Tibial nerve (tissue), 3 donors: Measurements from ENCODE around the gene TTC23.

Source experiments
- POLR2A ChIP-seq, 2 donors: fragments of 450-650 bp; IDR thresholded peaks; one replicate each; pipeline ENCODE4 v1.6.1; 2017; ENCODE audit warnings: antibody characterized with exemption in 2 of 2, mild to moderate bottlenecking in 2 of 2, moderate library complexity in 2 of 2
- TF ChIP-seq, protein P1 (sequence below), 5 experiments: fragments of 200-600 bp in 3 of 5; fragments of 450-650 bp in 2 of 5; sonication (generic) in 3 of 5; IDR thresholded peaks; one replicate each; pipeline ENCODE4 v1.5.1; 2016 to 2019; ENCODE audit warnings: antibody characterized with exemption in 5 of 5, mild to moderate bottlenecking in 3 of 5, moderate library complexity in 2 of 5

DNA sequence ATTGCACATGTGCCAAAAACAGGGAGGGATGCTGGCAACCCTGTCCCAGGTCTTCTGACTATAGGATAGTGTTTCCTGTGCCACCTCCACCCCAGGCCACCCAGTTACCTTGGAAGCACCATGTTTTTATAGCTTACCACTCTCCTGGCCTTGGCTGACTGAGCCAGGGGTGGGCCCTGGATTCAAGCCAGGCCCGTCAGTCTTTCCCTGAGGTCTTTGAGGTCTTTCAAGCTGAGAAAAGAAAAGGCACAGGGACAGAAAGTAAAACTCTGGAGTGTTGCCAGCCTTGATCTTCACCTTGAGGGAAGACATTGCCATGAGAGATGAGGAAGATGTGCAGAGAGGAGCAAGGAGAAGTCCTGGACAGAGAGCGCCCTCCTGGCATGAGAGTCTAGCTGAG is 98.2 kb downstream of the TTC23 start:
- TF ChIP-seq, protein P1, sequence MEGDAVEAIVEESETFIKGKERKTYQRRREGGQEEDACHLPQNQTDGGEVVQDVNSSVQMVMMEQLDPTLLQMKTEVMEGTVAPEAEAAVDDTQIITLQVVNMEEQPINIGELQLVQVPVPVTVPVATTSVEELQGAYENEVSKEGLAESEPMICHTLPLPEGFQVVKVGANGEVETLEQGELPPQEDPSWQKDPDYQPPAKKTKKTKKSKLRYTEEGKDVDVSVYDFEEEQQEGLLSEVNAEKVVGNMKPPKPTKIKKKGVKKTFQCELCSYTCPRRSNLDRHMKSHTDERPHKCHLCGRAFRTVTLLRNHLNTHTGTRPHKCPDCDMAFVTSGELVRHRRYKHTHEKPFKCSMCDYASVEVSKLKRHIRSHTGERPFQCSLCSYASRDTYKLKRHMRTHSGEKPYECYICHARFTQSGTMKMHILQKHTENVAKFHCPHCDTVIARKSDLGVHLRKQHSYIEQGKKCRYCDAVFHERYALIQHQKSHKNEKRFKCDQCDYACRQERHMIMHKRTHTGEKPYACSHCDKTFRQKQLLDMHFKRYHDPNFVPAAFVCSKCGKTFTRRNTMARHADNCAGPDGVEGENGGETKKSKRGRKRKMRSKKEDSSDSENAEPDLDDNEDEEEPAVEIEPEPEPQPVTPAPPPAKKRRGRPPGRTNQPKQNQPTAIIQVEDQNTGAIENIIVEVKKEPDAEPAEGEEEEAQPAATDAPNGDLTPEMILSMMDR (IDR thresholded peaks at IDR 0.05), result no peak
- no peak for TF ChIP-seq POLR2A (IDR thresholded peaks at IDR 0.05)
